ENCODE measurements around the gene PAQR3.

- TF ChIP-seq CTCF (IDR thresholded peaks at IDR 0.05; ENCODE audit: borderline replicate concordance, extremely low read depth, low read length, poor library complexity, severe bottlenecking) (no peak), EZH2 (IDR thresholded peaks at IDR 0.05; ENCODE audit: borderline replicate concordance, low read depth, low read length, severe bottlenecking) (no peak)
These were observed 28.6 kb downstream of the PAQR3 start for GRCh38 chr4:78910612-78911011.
